ENCODE data around the gene TIGAR.

TIGAR gene

DNA sequence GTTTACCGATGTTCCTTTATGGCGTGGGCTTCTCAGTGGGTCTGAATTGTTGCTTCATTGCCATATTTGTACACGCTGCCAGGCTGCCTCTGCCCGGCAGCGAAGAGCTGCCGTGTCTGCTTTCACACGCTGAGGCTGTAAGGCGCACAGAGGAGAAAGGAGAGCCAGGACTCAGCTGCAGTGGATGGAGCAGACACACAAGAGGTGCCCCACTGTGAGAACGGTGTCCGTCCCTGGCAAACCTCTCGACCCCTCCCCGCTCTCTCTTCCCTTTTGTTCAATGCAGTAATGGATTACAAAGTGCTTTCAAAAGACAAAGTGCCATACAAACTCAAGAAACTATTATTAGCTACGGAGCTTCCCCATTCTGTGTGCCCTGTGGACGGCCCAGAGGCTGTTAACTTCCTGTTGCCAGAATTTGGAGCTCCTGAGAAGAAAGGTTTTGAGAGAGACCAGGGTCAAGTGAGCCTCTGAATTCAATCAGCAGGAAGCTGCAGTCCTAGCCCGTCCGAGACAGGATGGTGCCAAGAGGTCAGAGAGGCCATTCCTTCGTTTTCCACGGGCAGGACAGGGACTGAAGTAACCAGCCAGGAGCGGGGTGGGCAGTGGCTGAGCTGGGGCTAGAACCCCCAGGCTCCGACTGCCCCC lies 31.7 kb upstream of the TIGAR start:
- no peak overlapping the region for H3K9ac ChIP-seq (ENCODE audit: low read length)
- TF ChIP-seq, protein P1, sequence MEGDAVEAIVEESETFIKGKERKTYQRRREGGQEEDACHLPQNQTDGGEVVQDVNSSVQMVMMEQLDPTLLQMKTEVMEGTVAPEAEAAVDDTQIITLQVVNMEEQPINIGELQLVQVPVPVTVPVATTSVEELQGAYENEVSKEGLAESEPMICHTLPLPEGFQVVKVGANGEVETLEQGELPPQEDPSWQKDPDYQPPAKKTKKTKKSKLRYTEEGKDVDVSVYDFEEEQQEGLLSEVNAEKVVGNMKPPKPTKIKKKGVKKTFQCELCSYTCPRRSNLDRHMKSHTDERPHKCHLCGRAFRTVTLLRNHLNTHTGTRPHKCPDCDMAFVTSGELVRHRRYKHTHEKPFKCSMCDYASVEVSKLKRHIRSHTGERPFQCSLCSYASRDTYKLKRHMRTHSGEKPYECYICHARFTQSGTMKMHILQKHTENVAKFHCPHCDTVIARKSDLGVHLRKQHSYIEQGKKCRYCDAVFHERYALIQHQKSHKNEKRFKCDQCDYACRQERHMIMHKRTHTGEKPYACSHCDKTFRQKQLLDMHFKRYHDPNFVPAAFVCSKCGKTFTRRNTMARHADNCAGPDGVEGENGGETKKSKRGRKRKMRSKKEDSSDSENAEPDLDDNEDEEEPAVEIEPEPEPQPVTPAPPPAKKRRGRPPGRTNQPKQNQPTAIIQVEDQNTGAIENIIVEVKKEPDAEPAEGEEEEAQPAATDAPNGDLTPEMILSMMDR (IDR thresholded peaks at IDR 0.05; ENCODE audit: insufficient read depth, low read length, poor library complexity, severe bottlenecking): no peak
- no peak for TF ChIP-seq EZH2phosphoT487 (conservative IDR thresholded peaks at IDR 0.05; ENCODE audit: low read length)
- no peak overlapping the region for H3K4me2 ChIP-seq (ENCODE audit: low read depth, low read length, poor library complexity, severe bottlenecking)
- no peaks in the 10 kb centered on the region for H3F3A ChIP-seq (ENCODE audit: insufficient read depth)
- H4K20me1 ChIP-seq (ENCODE audit: low read depth, low read length): no peaks in the 10 kb centered on the region
- H3K27ac ChIP-seq (ENCODE audit: low read depth, low read length): no peak overlapping the region
- no peaks in the 10 kb centered on the region for H3K79me2 ChIP-seq (ENCODE audit: insufficient read depth, low read length)
- no peaks in the 10 kb centered on the region for H3K27me3 ChIP-seq (ENCODE audit: low read length)
- no peaks in the 10 kb centered on the region for H3K9me3 ChIP-seq (ENCODE audit: insufficient read depth, low read length)
- H2AFZ ChIP-seq (ENCODE audit: low read depth, low read length, severe bottlenecking): no peak overlapping the region
- no peaks in the 10 kb centered on the region for H3K9me2 ChIP-seq (replicated peaks; ENCODE audit: insufficient read depth, low read length)
- H3K4me3 ChIP-seq (ENCODE audit: insufficient read depth, low read length, poor library complexity, severe bottlenecking): no peak overlapping the region
- H3K36me3 ChIP-seq (ENCODE audit: low read length): no peaks in the 10 kb centered on the region

DNA sequence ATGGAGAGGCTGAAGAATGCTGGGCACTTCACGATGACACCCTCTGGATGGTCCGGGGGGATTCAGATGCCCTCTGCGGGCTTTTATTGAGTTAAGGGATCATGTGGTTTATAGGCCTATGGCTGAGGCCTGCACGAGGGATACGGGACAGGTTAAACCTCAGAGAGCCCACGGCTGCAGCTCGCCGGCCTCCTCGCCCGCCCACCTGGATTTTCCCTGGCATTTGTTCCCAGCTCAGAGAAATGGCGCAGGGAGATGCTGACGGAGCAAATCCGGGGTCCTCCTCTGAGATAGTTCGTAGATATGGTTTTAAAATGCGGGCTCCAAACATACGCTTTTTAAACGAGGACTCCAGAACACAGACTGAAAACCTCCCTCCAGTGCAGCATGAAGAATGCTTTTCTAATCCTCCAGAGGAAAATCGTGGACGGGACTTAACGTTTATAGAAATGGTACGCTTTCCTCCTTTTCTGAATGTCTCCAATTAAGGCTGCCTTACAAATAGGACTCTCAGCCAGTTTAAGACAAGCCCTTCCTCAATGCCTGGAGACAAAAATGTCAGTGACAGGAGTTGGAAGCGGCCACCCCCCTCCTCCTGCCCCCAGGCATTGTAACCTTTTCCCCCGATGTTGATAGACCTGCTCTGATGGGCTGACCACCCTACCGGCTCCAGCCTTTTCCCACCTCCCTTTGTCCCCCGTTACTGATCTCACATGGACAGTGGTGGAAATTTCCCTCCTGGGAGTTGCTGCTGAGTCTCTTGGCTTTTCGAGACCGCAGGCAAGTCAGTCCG lies 30.8 kb upstream of the TIGAR start:
- TF ChIP-seq EZH2phosphoT487 (conservative IDR thresholded peaks at IDR 0.05; ENCODE audit: low read length): no peak

DNA sequence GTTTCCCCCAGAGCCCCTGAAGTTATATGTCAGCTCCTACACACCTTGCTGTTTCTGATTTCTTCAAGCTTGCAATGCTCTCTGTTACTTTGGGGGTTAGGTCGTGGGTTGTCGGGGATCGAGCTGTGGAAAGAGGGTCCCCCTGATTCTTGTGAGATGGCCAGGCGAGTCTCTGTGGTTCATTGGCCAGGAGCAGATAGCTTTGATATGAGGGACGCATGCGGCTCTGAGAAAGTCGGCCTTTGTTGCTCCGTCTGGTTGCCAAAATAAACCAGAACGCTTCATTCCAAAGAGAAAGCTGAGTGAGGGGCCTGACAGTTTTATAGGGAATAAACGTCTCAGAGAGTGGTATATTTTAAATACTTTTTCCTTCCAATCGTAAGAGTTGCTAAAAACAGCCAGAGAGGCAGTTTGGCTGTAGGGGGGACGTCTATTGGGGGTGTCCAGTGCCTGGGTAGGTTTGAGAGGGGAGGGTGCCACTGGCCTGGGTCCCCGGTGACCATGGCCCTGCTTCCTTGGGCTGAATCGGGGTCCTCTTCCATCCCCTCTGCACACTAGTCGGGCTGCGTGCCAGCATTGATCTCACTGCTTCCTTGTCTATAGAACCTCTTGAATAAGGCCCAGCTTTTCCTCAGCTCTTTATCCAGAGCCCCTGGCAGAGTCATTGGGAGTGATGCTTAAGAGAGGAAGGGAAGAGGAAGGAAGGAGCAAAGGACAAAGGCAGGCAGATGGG lies 28.5 kb upstream of the TIGAR start:
- H3K9me2 ChIP-seq (replicated peaks; ENCODE audit: insufficient read depth, low read length): no peaks in the 10 kb centered on the region
- no peaks in the 10 kb centered on the region for H3K36me3 ChIP-seq (ENCODE audit: low read length)
- H3K27ac ChIP-seq (ENCODE audit: low read depth, low read length): no peak overlapping the region
- no peaks in the 10 kb centered on the region for H3F3A ChIP-seq (ENCODE audit: insufficient read depth)
- no peak overlapping the region for H3K4me3 ChIP-seq (ENCODE audit: insufficient read depth, low read length, poor library complexity, severe bottlenecking)
- H3K79me2 ChIP-seq (ENCODE audit: insufficient read depth, low read length): no peaks in the 10 kb centered on the region
- no peak overlapping the region for H3K4me2 ChIP-seq (ENCODE audit: low read depth, low read length, poor library complexity, severe bottlenecking)
- no peaks in the 10 kb centered on the region for H3K27me3 ChIP-seq (ENCODE audit: low read length)
- H3K9me3 ChIP-seq (ENCODE audit: insufficient read depth, low read length): no peaks in the 10 kb centered on the region
- no peaks in the 10 kb centered on the region for H4K20me1 ChIP-seq (ENCODE audit: low read depth, low read length)
- no peak overlapping the region for H2AFZ ChIP-seq (ENCODE audit: low read depth, low read length, severe bottlenecking)
- no peak overlapping the region for H3K9ac ChIP-seq (ENCODE audit: low read length)
- no peak for TF ChIP-seq EZH2phosphoT487 (conservative IDR thresholded peaks at IDR 0.05; ENCODE audit: low read length)
- TF ChIP-seq, protein P1 (IDR thresholded peaks at IDR 0.05; ENCODE audit: insufficient read depth, low read length, poor library complexity, severe bottlenecking): no peak

More for the DNA sequence above, 30.8 kb upstream of the TIGAR start:
- H3K4me2 ChIP-seq (ENCODE audit: low read depth, low read length, poor library complexity, severe bottlenecking): no peak overlapping the region
- no peaks in the 10 kb centered on the region for H3K27me3 ChIP-seq (ENCODE audit: low read length)
- no peaks in the 10 kb centered on the region for H3K36me3 ChIP-seq (ENCODE audit: low read length)
- no peak overlapping the region for H2AFZ ChIP-seq (ENCODE audit: low read depth, low read length, severe bottlenecking)
- no peak overlapping the region for H3K9ac ChIP-seq (ENCODE audit: low read length)
- H3F3A ChIP-seq (ENCODE audit: insufficient read depth): no peaks in the 10 kb centered on the region
- H3K27ac ChIP-seq (ENCODE audit: low read depth, low read length): no peak overlapping the region
- no peaks in the 10 kb centered on the region for H3K79me2 ChIP-seq (ENCODE audit: insufficient read depth, low read length)
- H3K9me3 ChIP-seq (ENCODE audit: insufficient read depth, low read length): no peaks in the 10 kb centered on the region
- no peak overlapping the region for H3K4me3 ChIP-seq (ENCODE audit: insufficient read depth, low read length, poor library complexity, severe bottlenecking)
- no peaks in the 10 kb centered on the region for H4K20me1 ChIP-seq (ENCODE audit: low read depth, low read length)
- H3K9me2 ChIP-seq (replicated peaks; ENCODE audit: insufficient read depth, low read length): no peaks in the 10 kb centered on the region
